Activated CD4-positive, alpha-beta T cell treated with anti-CD3 and anti-CD28 coated beads, Interleukin-2, amount 50 U/mL, for 1 hour (primary cell): ENCODE results near the gene MOSPD2.

Experiments
- DNase-seq: peaks from one replicate; pipeline ENCODE4 v3.0.0-alpha.2; 2020

The MOSPD2 gene

GRCh38 chrX:14872851-14873675, at the start of gene MOSPD2, which contains the start of gene FANCB:
MOSPD2 (plus strand) TSS chrX:14873421; CDS start chrX:14873529, 108 bp downstream.
FANCB (minus strand) TSS chrX:14873069; CDS start chrX:14865510, 7,559 bp downstream.
- peak; percentile 92 for DNase-seq

- no peak for DNase-seq
Measured at GRCh38 chrX:14825851-14826250, 47.4 kb upstream of the MOSPD2 start.

GRCh38 chrX:14826319-14826718, 46.9 kb upstream of the MOSPD2 start:
- DNase-seq, result no peak

DNA sequence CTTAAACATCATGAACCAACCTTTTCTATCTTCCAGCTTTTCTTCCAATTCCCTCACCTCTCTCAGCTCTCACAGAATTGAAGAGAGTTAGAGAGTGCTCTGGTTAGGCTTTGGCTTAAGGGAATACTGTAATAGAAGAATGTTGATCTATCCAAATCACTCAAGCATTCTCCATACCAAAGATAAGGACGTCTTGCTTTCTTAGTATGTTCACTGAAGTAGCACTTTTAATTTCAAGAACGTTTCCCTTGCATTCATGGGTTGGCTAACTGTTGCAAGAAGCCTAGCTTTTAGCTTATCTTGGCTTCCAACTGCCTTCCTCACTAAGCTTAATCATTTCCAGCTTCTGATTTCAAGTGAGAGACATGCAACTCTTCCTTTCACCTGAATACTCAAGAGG, 43.6 kb upstream of the MOSPD2 start:
- DNase-seq, result no peak

GRCh38 chrX:14832151-14832550, 41.1 kb upstream of the MOSPD2 start:
- DNase-seq, result no peak

- no peak for DNase-seq
Measured at GRCh38 chrX:14832586-14832985, 40.6 kb upstream of the MOSPD2 start.

DNA sequence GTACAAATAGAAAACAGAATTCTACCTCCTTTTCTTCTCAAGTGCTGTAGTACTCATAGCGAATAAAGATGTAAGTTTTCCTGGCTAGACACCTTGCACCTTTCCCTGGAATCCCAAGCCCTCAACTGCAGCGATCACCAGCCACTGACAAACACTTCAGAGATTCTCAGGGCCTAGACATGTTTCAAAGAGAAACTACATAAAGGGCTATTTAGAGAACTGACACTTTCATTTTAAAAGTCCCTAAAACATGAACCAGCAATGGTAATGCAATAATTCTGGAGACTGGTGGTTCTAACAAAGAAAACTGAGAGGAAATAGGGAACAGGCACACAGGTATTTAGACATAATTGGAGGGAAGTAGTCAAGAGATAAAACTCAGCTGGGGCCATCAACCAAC, 36.1 kb upstream of the MOSPD2 start:
- DNase-seq, result no peak

GRCh38 chrX:14843666-14844065, 29.6 kb upstream of the MOSPD2 start:
- DNase-seq, result no peak

GRCh38 chrX:14851526-14851925, 21.7 kb upstream of the MOSPD2 start:
- DNase-seq, result no peak

- no peak for DNase-seq
Measured at GRCh38 chrX:14864631-14865030, 8.6 kb upstream of the MOSPD2 start.

DNA sequence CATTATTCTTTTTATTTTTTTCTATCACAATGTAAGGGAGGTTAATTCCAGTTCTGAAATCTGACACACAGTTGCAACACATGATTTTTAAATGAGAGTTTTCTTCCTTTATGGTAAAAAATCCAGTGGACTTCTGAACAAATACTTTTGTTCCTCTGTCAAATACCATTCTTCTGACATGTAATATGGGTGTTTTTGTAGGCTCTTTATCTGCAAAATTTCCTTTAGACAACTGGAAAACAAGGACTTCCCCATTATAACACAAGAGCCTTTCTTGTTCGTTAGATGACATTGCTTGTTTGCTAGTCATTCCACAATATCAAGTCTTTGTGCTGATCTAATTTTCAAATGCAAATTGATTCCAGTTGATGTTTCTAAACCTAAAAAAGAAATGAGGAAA, 8.0 kb upstream of the MOSPD2 start:
- DNase-seq, result no peak

DNA sequence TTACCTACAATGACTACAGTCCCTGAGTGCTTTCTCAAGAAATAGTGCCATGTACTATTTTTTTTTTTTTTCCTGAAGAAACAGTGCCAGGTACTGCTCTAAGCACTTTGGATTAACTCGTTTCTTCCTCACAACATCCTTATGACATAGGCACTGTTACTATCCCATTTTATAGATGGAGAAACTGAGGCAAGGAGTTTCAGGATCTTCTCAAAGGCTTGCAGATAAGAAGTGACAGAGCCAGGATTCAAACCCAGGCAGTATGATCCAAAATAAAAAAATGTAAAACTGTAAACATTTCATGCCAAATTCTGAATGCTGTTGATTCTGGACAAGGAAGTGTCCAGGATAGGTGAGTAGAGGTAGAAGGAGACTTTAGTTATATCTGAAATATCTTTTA, 1.5 kb upstream of the MOSPD2 start:
- DNase-seq, result no peak

DNA sequence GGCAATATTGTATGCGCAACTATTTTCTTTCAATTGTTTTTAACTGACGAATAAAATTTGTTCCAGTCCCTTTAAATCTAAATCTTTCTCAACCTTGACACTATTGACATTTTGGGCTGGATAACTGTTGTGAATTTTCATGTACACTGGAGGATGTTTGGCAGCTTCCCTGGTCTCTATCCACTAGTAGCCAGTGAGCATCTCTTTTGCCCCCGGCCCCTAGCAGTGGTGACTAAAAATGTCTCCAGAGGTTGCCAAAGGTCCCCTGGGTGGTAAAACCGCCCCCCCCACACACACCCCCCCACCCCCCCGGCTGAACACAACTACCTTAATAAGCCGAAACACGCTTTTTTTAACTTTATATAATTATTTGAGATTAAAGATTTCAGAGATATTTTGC, 866 bp upstream of the MOSPD2 start:
- DNase-seq, result no peak

- no peak for DNase-seq
Measured at GRCh38 chrX:14873676-14874049, 442 bp downstream of the MOSPD2 start.

DNA sequence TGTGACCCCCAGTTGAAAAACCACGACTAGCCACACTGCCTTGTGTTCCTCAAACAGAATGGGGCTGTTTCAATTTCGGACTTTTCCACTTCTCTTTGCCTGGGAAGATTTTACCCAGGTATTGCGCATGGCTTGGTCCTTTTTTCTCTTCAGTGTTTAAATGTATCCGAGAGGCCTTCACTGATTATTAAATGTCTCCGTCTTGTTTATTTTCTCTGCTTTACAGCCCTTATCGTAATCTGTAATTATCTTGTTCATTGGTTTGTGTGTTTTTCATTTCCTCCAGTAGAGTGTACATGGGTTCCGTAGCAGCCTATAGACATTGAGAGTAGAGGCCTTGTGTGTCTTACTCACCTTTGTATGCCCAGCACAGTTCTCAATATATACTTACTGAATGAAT, 2.4 kb downstream of the MOSPD2 start:
- DNase-seq, result no peak

DNA sequence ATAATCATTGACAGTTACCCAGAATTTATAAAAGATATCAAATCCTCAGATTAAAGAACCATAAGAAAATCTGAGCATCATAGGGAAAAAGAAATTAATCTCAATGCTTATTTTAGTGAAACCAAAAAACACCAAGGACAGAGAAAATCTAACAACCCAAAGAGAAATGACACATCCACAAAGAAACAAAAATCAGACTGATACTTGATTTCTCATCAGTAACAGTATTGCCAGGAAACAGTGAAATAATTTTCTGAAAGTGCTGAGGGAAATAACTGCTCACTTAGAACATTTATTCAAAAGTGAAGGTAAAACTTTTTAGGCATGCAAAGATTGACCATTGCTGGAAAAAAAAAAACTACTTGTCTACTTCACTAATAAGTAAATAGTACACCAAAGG, 10.6 kb downstream of the MOSPD2 start:
- DNase-seq, result no peak

DNA sequence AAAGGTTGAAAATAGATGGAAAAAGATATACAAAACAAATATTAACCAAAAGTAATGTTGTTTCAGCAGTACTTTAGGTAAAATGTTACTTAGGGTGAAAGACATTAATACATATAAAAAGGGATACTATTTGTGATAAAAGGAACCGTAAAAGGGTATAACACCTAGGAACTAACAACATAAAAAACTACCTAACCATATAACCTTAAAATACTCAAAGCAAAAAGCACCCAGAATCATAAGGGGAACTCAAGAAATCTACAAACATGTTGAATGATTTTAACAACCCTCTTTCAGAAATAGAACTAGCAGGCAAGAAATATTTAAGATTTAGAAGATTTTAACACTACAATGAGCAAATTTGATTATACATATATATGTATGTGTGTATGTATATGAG, 11.5 kb downstream of the MOSPD2 start:
- no peak for DNase-seq

DNA sequence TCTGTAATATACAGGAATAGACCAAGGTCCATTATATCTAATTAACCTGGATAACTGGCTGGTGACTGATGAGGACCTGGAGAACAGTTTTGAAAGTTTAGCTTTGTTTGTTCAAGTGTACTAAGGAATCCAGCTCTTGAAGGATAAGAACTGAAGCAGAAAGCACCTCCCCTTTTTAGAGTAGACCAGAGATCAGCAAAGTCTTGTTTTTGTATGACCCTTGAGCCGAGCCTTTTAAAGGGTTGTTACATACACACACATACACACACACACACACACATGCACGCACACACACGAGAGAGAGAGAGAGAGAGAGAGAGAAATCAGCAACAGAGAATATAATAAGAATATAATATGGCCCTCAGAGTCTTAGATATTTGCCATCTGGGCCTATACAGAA, 13.0 kb downstream of the MOSPD2 start:
- DNase-seq, result no peak

DNA sequence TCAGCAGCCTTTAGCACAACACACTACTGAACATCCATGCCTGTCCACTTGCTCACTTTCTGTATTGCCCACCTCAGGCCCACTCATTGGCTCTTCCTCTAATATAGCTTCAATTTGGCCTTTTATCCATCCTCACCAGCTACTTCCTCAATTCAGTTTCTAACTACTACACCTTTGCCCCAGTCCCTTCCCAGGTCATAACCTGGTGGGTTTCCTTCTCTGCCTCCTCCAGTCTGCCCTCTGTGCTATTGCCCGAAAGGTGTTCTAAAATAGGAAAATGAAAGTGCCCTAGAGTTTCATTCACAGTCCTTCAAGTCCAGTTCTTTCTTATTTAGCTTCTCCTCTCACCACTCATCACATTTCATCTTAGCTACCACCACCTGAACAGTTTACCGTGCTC, 23.1 kb downstream of the MOSPD2 start:
- no peak for DNase-seq

DNA sequence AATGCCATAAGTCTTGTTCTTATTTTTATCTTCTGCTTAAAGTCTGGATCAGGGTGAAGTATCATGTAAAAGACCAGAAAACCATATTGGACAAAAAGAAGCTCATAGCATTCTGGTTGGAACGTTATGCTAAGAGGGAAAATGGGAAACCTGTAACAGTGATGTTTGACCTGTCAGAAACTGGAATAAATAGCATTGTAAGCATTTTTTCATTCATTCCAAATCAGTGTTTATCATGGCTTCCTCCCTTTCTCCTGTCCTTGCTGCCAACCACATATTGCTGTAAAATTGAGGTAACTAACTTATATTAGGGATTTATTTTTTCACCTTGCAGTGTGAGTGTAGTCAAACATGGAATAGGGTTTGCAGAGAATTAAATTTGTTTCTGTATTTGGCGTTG, 23.8 kb downstream of the MOSPD2 start:
- no peak for DNase-seq

DNA sequence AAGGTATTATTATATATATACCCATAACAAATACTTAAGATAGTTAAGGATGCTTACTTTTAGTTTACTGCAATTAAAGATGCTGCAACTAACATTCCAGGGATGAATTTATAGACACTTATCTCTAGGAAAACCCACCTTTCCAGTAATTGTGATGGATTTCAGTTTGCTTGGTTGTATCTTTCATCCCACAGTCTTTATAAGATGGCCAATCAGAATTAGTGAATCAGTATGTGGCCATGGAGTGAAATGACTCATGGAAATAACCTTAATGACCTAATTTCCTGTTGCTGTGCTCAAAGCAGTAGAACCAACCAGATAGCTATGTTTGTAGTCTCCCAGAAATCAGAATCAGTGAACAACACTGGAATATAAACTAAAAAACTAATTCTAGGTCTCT, 26.4 kb downstream of the MOSPD2 start:
- DNase-seq, result no peak

DNA sequence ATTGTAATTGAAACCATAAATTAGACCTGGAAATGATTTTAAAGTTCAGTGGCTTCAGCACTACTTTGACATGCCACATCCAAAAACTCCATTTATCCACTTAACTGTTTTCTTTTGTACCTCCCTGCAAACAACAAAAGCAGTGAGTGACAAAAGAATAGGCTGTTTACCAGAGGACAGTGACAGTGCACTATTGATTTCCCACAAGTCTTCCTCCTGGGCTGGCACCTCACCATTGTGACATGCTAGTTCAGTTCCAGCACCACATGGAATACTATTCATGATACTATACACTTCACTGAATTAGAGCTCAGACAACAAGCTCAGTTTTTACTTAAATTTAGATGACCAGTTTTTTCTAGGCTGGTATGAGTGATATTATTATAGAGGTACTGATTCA, 29.3 kb downstream of the MOSPD2 start:
- DNase-seq, result no peak

GRCh38 chrX:14903891-14904290, 30.7 kb downstream of the MOSPD2 start:
- DNase-seq, result no peak

DNA sequence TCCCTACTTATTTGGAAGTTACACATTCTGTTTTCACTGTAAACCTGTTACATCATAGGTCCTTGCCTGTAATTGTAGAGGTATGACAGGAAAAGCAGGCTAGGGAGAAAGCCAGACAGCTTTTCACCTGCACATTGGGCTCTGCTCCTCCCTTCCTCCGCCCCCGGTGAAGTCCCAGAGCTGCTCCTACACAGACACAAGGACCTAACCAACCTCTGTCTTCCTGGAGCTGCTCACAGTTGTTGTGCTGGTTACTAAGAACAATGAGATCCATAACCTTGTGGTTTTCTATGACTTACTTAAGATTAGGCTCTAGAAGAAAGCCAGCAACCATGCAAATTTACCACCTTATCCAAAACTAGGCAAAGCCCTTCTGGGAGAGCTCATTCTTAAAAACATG, 40.0 kb downstream of the MOSPD2 start:
- DNase-seq, result no peak

- no peak for DNase-seq
Measured at GRCh38 chrX:14915596-14915995, 42.4 kb downstream of the MOSPD2 start.
